ENCODE measurements around the gene SS18.

SS18 gene

GRCh38 chr18:26051843-26052242, 38.6 kb downstream of the SS18 start:
- Histone ChIP-seq H3K36me3 (peaks cover 41 to 62% (median 57%) of the 10 kb centered on the region in 3 donors), H3K4me3 (no peak overlapping the region), H3K4me1 (no peaks in the 10 kb centered on the region), H3K27me3 (no peaks in the 10 kb centered on the region), H3K9me3 (no peaks in the 10 kb centered on the region), H3K27ac (no peak overlapping the region)
- no peak for DNase-seq
- intact Hi-C loops (cut with DNase I; ENCODE audit: low total_unique reads) = no loop called here
- no peak for TF ChIP-seq CTCF (IDR thresholded peaks at IDR 0.05)

- no peak for TF ChIP-seq CTCF (IDR thresholded peaks at IDR 0.05)
- Histone ChIP-seq H3K27ac (no peak overlapping the region), H3K4me1 (no peaks in the 10 kb centered on the region), H3K36me3 (peaks cover 0 to 24% (median 16%) of the 10 kb centered on the region in 3 donors), H3K27me3 (no peaks in the 10 kb centered on the region), H3K4me3 (no peak overlapping the region), H3K9me3 (no peaks in the 10 kb centered on the region)
- no peak for DNase-seq
- intact Hi-C loops (cut with DNase I; ENCODE audit: low total_unique reads) = no loop called here
Measured at GRCh38 chr18:26046419-26047077, 43.9 kb downstream of the SS18 start.

DNA sequence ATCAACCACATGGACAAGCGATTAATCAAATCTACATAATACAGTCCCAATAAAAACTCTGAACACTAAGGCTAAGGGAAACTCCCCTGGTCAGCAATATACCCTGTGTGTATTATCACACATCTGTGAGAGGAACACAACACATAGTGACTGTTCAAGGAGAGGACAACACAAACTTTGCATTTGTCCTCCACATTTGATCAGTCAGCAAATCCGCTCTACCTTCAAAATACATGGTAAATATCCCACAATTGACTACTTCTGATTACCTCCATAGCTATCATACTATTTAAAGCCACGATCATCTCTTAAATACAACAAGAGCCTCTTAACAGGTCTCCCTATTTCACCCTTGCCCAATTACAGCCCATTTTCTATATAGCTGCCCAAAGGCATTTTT, 45.6 kb downstream of the SS18 start:
- DNase-seq = no peak
- peaks cover 0 to 12% (median 6%) of the 10 kb centered on the region in 3 donors for H3K36me3 ChIP-seq
- TF ChIP-seq CTCF (IDR thresholded peaks at IDR 0.05) = no peak
- no peaks in the 10 kb centered on the region for H3K27me3 ChIP-seq
- intact Hi-C loops (cut with DNase I; ENCODE audit: low total_unique reads) = no loop called here
- no peak overlapping the region for H3K27ac ChIP-seq
- no peak overlapping the region for H3K4me3 ChIP-seq
- no peaks in the 10 kb centered on the region for H3K9me3 ChIP-seq
- H3K4me1 ChIP-seq = no peaks in the 10 kb centered on the region

DNA sequence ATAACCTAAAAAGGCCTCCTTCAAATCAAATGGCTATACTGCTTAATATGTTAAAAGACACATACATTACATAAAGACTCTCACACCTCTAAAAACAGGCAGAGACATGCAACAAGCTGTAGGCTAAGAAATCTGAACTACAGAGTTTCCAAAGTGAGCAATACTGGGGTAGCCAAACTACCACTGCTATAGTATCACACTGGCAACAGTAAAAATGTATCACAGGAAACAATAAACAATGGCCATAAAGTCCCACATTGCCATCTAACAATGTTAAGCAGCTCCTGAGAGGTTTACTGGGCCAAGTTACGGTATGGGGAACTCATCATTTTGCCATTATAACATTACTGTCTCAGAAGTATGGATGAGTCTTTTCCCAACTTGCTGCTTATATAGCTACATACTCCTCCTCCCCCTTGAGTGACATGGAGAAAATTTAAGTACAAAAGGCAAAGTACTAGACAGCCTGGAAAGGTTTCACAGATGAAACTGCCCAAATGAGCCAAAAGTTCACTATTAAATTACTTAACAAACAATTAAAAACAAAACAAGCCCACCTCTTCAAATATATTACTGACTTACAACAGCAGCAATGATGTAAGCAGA, 50.3 kb downstream of the SS18 start:
- H3K27ac ChIP-seq = no peak overlapping the region
- intact Hi-C loops (cut with DNase I; ENCODE audit: low total_unique reads) = no loop called here
- H3K36me3 ChIP-seq = peaks cover 9 to 22% (median 17%) of the 10 kb centered on the region in 3 donors
- H3K4me1 ChIP-seq = no peaks in the 10 kb centered on the region
- H3K27me3 ChIP-seq = no peaks in the 10 kb centered on the region
- no peak for DNase-seq
- TF ChIP-seq CTCF (IDR thresholded peaks at IDR 0.05) = no peak
- no peak overlapping the region for H3K4me3 ChIP-seq
- no peaks in the 10 kb centered on the region for H3K9me3 ChIP-seq

DNA sequence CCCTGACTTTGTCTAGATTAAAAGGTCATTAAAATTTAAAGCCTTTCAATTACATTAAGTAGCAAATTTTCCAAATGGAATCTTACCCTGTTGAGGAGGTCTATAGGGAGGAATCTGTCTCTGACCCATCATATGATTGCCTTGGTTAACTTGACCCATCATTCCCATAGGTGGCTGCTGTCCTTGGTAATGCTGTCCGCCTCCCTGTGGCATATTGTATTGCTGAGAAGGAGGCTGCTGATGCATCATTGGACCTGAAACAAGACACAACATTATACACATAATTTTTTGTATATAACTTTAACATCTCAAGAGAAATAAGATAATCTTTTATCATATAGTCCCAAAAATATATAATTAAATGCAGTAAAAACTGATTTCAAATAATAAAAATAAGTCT, 51.2 kb downstream of the SS18 start:
- Histone ChIP-seq H3K4me3 (no peak overlapping the region), H3K27ac (no peak overlapping the region), H3K4me1 (no peaks in the 10 kb centered on the region), H3K9me3 (no peaks in the 10 kb centered on the region), H3K36me3 (peaks cover 19 to 32% (median 26%) of the 10 kb centered on the region in 3 donors), H3K27me3 (no peaks in the 10 kb centered on the region)
- no peak for TF ChIP-seq CTCF (IDR thresholded peaks at IDR 0.05)
- no peak for DNase-seq
- intact Hi-C loops (cut with DNase I; ENCODE audit: low total_unique reads) = no loop called here

All from tibial artery (tissue), 4 donors.